ENCODE measurements around the gene GNB1L. TPM values are rescaled to one million over a fixed set of nuclear protein-coding genes. Genes with fewer than 3 reads are reported as not detected.

GNB1L gene
- total RNA-seq, 1 donor = 5.2 TPM

DNA sequence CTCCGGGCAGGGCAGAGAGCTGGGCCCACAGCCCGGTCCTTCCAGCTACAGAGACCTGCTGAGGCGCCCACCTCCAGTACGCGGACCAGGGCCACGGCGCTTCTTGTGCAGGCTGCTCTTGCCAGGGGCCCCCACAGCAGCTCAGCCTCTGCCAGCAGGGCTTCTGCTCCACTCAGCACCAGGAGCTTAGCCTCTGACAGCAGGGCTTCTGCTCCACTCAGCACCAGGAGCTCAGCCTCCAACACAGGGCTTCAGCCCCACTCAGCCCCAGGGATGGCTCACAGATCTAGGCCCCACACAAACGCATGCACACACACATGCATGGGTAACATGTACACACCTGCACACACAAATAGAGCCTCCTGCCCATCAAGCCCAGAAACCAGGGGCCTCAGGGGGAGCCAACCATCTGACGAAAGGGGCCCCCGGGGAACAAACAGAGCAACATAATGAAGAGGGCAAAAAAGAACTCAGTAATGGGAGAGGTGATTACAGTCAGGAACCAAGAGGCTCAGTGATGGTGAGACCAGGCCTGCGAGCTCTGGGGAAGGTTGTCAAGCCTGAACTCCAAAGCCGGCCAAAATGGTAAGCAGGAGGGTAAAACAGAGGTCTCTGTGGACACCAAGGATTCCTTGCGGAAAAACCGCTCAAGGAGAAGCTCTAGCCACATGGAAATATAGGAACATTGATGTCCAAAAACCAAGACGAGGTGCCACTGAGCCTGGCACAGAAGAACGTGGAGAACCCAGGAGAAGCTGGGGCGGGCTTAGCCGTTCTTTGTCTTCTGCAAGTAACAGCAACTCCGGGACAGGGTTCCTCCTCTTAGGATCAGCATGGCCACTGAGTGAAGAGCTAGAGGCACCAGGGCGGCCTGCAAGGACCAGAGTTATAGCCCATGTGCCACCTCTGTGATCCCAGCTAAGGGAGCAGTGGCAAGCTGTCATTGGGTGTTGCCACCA, 46.5 kb downstream of the GNB1L start:
- TF ChIP-seq, protein P1, sequence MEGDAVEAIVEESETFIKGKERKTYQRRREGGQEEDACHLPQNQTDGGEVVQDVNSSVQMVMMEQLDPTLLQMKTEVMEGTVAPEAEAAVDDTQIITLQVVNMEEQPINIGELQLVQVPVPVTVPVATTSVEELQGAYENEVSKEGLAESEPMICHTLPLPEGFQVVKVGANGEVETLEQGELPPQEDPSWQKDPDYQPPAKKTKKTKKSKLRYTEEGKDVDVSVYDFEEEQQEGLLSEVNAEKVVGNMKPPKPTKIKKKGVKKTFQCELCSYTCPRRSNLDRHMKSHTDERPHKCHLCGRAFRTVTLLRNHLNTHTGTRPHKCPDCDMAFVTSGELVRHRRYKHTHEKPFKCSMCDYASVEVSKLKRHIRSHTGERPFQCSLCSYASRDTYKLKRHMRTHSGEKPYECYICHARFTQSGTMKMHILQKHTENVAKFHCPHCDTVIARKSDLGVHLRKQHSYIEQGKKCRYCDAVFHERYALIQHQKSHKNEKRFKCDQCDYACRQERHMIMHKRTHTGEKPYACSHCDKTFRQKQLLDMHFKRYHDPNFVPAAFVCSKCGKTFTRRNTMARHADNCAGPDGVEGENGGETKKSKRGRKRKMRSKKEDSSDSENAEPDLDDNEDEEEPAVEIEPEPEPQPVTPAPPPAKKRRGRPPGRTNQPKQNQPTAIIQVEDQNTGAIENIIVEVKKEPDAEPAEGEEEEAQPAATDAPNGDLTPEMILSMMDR (IDR thresholded peaks at IDR 0.05; ENCODE audit: insufficient read depth, low read depth, low read length) = no peak
- no peak for DNase-seq (ENCODE audit: low read depth)
- no peak overlapping the region for H3K4me3 ChIP-seq (ENCODE audit: low read depth, low read length)

DNA sequence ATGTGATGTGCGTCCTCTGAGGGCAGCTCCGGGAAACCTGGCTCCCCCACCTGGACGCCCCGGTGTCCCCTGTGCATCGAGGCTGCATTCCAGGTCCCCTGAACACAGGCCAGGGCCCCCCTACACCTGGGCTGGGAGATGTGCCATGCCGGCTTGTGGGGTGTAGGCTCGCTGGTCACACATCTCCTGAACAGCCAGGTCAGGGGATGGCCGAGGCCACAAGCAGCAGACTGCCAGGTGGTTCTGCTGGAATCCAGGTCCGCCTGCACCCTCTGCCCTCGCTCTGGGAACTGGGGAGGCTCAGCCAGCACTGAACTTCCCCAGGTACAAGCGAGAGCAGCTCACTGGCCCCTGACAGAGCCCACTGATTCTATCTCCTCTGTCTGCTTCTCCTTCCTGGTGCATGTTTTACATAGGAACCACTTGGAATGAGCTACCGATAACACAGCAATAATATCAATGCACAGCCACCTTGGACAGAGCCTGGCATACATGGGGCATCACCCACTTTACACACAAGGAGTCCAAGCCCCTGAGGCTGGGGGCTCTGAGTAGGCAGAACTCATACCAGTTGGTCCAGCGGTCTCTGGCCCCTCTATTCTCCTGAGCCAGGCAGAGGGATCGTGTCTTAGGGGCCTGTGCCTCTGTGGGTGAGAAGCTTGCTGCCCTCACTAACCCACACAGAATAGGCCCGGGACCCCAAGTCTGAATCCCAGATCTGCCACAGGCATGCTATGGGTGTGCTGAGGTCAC, 47.3 kb downstream of the GNB1L start:
- no peak overlapping the region for H3K4me3 ChIP-seq (ENCODE audit: low read depth, low read length)
- TF ChIP-seq, protein P1 (IDR thresholded peaks at IDR 0.05; ENCODE audit: insufficient read depth, low read depth, low read length) = no peak

DNA sequence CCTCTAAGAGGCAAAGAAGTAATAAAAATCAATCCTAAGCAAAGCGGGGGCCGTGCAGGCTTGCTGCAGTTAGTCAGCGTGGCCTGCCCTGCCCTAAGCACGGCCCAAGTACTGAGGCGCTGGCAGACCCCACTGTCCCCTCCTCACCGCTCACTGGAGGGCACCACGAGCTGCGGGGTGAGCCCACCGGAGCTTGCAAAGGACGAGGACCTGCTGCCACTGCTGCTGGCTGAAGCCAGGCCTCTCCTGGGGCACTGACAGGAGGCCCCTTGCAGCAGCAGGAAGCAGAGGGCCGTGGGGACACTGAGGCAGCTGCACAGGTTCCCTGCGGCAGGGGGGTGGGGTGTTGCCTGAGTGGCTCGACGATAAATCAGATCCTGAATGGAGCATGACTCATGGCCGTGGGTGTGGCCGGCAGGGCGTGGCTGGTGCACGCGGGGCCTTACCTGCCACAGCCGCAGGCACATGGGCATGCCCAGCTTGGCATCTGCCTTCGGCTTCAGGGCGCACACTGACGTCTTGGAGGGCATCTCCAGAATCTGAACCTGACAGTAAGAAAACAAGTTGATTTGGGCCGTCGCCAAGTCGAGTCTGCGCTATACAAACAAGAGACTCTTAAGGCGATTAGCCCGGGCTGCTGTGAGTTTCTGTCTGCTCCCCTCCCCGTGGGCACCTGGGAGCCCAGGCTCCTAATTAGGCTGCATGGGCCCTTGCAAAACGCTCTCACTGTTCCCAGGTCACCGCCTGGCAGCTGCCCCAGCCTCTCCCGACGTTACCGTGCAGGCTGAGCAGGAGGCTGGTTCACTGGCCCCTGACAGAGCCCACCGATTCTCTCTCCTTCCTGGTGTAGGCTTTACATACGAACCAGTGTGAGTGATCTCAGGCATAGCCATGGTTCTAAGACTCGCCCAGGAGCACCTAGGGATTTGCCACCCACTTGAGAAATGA, 48.2 kb downstream of the GNB1L start:
- H3K4me3 ChIP-seq (ENCODE audit: low read depth, low read length) = no peak overlapping the region
- TF ChIP-seq, protein P1 (IDR thresholded peaks at IDR 0.05; ENCODE audit: insufficient read depth, low read depth, low read length) = no peak
- DNase-seq (ENCODE audit: low read depth) = no peak

More for the DNA sequence above, 47.3 kb downstream of the GNB1L start:
- no peak for DNase-seq (ENCODE audit: low read depth)

DNA sequence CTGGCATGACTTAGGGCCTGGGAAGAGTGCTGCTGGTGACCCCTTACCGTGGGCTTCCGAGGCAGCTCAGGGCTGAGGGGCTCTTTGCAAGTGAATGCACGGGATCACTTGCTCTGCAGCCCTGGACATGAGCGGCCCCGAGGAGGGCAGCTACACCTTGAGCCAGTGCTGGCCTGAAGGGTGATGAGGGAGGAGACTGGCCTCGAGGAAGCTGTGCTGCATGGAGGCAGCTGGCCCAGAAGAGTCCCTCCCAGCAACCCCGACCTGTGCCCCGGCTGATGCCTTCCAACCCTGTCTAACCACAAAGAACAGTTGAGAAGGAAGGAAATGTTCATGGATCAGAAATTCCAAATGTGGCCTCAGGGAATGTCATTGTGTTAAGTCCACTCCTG, 48.9 kb downstream of the GNB1L start:
- TF ChIP-seq, protein P1 (IDR thresholded peaks at IDR 0.05; ENCODE audit: insufficient read depth, low read depth, low read length) = no peak
- no peak for DNase-seq (ENCODE audit: low read depth)
- no peak overlapping the region for H3K4me3 ChIP-seq (ENCODE audit: low read depth, low read length)

DNA sequence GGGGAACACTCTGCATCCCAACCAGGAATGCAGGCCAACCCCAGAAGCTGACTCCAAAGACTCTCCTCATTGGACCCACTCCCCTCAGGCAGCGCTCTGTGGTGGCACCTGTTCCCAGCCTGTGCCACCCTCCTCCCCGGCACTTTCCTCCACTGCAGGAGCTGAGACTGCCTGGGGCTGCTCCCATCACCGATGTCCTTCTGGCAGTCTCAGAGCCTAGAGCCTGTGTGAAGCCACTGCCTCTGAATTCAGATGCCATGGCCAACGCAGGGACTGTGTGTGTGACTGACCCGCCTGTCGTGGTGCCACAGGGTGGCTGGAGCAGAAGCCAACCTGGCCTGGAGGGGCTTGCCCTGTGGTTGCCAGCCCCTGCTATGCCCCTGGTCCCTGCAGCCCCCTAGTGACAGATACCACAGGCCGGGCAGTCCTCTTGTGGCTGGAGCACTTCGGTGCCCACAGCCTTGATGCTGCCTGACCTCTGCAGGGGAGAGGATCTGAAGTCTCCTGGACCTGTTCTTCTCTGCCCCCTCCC, 50.9 kb downstream of the GNB1L start:
- TF ChIP-seq, protein P1 (IDR thresholded peaks at IDR 0.05; ENCODE audit: insufficient read depth, low read depth, low read length) = no peak
- no peak for DNase-seq (ENCODE audit: low read depth)
- no peak overlapping the region for H3K4me3 ChIP-seq (ENCODE audit: low read depth, low read length)

Measured in fibroblast of villous mesenchyme (primary cell).